Middle frontal gyrus (tissue), 1 donor: Measurements from ENCODE around the gene LIN37.
"Not testable (repeated sequence)": the region's sequence is repeated elsewhere in the genome, so short reads cannot be mapped to it uniquely, and the experiment has no call there.

Source experiments
- DNase-seq: peaks from one replicate; pipeline ENCODE4 v3.0.0-alpha.2; 2015; ENCODE audit warnings: low spot score; ENCODE audit errors: extremely low spot score

Gene LIN37

DNA sequence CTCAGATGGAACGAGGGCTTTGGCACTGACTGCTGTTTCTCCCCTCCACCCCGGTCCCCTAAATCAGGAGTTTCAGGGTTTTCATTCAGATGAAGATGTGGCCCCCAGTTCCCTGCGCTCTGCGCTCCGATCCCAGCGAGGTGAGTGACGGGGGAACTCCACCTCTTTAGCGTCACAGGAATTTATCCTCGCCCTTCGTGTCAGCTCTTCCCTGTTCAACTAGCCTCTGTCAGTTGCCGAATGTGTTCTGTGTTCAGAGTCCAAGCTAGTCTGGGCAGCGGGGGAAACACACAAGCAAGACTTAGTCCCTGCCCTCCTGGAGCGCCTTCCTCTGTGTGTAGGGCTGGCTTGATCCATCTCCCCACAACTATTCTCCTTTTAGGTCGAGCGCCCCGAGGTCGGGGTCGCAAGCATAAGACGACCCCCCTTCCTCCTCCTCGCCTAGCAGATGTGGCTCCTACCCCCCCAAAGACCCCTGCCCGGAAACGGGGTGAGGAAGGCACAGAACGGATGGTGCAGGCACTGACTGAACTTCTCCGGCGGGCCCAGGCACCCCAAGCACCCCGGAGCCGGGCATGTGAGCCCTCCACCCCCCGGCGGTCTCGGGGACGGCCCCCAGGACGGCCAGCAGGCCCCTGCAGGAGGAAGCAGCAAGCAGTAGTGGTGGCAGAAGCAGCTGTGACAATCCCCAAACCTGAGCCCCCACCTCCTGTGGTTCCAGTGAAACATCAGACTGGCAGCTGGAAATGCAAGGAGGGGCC is 28.8 kb upstream of the LIN37 start:
- no peak for DNase-seq

DNA sequence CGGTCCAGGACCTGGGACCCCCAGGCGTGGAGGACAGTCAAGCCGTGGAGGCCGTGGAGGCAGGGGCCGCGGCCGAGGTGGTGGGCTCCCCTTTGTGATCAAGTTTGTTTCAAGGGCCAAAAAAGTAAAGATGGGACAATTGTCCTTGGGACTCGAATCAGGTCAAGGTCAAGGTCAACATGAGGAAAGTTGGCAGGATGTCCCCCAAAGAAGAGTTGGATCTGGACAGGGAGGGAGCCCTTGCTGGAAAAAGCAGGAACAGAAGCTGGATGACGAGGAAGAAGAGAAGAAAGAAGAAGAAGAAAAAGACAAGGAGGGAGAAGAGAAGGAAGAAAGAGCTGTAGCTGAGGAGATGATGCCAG is 28.2 kb upstream of the LIN37 start:
- DNase-seq, result no peak

DNA sequence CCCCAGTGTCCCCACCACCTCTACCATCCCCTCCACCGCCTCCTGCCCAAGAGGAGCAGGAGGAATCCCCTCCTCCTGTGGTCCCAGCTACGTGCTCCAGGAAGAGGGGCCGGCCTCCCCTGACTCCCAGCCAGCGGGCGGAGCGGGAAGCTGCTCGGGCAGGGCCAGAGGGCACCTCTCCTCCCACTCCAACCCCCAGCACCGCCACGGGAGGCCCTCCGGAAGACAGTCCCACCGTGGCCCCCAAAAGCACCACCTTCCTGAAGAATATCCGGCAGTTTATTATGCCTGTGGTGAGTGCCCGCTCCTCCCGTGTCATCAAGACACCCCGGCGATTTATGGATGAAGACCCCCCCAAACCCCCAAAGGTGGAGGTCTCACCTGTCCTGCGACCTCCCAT is 27.7 kb upstream of the LIN37 start:
- no peak for DNase-seq

DNA sequence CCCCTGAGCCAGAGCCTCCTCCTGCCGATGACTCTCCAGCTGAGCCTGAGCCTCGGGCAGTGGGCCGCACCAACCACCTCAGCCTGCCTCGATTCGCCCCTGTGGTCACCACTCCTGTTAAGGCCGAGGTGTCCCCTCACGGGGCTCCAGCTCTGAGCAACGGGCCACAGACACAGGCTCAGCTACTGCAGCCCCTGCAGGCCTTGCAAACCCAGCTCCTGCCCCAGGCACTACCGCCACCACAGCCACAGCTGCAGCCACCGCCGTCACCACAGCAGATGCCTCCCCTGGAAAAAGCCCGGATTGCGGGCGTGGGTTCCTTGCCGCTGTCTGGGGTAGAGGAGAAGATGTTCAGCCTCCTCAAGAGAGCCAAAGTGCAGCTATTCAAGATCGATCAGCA is 27.0 kb upstream of the LIN37 start:
- DNase-seq, result no peak

DNA sequence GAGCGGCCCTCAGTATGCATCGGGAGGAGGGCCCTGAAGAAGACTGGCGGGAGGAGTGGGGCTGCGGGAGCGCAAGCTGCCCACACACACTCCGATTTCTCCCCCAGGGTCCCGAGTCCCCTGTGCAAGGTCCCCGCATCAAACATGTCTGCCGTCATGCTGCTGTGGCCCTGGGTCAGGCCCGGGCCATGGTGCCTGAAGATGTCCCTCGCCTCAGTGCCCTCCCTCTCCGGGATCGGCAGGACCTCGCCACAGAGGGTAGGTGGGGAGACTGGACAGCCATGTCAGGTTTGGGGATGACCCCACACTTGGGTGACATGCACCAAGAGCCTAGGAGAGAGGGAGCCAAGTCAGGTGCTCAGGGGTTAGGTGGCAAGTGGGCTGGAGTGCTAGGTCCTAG is 25.9 kb upstream of the LIN37 start:
- DNase-seq, result no peak

DNA sequence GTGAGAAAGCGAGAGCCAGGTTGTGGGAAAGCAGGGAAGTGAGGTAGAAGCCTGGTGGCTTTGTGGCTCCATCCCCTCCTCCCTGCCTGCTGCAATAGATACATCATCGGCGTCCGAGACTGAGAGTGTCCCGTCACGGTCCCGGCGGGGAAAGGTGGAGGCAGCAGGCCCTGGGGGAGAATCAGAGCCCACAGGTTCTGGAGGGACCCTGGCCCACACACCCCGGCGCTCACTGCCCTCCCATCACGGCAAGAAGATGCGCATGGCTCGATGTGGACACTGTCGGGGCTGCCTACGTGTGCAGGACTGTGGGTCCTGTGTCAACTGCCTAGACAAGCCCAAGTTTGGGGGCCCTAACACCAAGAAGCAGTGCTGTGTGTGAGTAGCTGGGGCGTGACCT is 25.5 kb upstream of the LIN37 start:
- no peak for DNase-seq

DNA sequence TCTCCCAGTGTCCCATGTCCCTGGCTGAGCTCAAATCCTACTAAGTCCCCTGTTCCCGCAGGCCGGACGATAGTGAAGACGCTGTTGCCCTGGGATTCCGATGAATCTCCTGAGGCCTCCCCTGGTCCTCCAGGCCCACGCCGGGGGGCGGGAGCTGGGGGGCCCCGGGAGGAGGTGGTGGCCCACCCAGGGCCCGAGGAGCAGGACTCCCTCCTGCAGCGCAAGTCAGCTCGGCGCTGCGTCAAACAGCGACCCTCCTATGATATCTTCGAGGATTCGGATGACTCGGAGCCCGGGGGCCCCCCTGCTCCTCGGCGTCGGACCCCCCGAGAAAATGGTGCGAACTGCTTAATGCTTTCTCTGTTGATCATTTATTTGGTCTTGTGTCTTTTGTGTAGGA is 24.7 kb upstream of the LIN37 start:
- DNase-seq, result no peak

DNA sequence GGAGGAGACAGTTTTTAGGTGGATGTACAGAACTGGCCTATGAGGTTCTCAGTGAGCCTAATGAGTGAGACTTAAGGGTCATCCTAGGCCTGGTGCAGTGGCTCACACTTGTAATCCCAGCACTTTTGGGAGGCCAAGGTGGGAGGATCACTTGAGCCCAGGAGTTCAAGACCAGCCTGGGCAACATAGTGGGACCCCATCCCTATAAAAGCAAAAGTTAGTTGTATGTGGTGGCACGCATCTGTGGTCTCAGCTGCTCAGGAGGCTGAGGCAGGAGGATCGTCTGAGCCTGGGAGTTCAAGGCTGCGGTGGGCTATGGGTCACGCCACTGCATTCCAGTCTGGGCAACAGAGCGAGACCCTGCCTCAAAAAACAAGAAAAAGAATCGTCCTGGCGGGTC is 24.2 kb upstream of the LIN37 start:
- not testable (repeated sequence) for DNase-seq

DNA sequence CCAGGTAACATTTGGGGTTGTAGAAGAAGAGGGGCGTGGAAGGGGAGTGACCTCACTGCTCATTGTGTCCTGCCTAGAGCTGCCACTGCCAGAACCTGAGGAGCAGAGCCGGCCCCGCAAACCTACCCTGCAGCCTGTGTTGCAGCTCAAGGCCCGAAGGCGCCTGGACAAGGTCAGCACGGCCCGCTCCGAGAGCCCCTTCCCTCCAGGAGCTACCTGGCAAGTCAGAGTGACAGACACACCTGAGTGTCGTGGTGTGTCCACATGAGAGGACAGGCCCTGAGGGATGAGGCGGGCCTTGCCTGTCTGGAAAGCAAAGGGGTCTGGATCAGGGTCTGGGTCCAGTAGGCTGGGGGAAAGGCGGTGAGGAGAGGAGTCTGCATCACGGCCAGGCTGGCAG is 23.8 kb upstream of the LIN37 start:
- no peak for DNase-seq

DNA sequence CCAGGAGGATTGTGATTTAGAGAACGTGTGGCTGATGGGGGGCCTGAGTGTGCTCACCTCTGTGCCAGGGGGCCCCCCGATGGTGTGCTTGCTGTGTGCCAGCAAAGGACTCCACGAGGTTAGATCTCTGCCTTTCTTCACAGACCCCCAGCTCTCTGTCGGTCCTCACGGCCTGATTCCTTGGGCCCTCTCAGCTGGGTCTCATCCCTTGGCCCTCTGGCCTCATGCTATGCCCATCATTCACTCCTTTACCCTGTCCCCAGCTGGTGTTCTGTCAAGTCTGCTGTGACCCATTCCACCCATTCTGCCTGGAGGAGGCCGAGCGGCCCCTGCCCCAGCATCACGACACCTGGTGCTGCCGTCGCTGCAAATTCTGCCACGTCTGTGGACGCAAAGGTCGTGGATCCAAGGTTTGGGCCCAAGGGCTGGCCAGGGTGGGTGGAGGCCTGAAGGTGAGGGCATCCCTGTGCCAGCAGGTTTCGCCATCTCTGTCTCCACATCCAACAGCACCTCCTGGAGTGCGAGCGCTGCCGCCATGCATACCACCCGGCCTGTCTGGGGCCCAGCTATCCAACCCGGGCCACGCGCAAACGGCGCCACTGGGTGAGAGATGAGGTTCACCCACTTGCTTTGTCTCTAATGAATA is 23.0 kb upstream of the LIN37 start:
- no peak for DNase-seq

DNA sequence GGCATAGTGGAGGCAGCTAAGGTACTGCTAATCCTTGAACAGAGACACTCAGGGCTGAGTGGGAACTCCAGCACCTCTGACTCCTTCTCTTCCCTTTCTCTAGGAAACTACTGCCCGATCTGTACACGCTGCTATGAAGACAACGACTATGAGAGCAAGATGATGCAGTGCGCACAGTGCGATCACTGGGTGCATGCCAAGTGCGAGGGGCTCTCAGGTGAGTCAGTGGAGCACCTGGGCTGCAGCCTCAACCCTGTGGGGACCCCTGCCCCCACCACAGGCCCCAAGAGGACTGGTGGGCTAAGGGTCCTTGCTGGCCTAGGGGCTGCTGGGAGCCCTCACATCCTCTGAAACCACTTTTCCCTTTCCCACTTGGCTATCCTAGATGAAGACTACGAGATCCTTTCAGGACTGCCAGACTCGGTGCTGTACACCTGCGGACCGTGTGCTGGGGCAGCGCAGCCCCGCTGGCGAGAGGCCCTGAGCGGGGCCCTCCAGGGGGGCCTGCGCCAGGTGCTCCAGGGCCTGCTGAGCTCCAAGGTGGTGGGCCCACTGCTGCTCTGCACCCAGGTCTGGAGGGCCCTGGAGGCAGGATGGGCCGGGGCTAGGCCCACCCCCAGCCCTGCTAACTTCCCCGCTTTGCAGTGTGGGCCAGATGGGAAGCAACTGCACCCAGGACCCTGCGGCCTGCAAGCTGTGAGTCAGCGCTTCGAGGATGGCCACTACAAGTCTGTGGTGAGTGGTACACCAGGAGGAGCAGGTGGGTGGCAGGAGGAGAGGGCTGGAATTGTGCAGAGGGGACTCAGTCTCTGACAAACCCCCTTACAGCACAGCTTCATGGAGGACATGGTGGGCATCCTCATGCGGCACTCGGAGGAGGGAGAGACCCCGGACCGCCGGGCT is 21.1 kb upstream of the LIN37 start:
- no peak for DNase-seq

DNA sequence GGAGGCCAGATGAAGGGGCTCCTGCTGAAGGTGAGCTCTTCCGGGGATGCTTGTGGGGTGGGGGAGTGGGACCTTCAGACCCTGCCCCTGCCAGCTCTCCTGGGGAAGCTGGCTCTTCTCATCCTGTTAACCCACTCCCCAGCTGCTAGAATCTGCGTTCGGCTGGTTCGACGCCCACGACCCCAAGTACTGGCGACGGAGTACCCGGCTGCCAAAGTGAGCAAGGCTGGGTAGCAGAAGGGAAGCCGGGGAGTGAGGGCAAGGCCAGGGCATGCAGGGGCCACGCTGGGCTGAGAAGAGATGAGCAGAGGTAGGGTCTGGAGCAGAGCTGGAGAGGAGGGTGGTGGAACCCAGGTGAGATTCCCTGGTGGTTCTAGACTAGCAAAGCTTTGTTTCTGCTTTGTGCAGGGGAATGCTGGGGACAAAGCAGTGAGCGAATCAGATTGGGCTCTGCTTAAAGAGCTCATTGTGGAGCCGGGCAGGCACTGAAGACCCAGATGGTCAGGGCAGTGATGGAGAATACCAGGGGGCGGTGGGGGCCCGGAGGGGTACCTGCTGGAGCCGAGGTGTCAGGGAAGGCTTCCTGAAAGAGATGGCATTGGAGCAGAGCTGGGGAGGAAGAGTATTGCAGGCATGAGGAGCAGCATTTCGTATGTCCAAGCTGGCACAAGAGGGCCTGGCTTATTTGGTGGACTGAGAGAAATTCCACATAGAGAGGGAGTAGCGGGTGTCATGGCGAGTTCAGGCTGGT is 20.2 kb upstream of the LIN37 start:
- DNase-seq, result no peak

DNA sequence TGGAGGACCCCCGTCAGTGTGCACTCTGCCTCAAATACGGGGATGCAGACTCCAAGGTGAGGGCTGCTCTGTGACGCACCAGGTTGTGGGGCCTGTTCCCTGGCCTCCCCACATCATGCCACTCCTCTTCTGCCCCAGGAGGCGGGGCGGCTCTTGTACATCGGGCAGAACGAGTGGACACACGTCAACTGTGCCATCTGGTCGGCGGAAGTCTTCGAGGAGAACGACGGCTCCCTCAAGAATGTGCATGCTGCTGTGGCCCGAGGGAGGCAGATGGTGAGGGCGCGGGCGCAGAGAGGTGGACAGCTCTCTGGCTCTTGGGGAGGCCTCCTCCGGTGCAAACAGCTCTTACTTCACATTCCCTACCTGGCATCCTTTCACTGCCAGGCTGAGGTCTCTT is 19.4 kb upstream of the LIN37 start:
- DNase-seq, result no peak

DNA sequence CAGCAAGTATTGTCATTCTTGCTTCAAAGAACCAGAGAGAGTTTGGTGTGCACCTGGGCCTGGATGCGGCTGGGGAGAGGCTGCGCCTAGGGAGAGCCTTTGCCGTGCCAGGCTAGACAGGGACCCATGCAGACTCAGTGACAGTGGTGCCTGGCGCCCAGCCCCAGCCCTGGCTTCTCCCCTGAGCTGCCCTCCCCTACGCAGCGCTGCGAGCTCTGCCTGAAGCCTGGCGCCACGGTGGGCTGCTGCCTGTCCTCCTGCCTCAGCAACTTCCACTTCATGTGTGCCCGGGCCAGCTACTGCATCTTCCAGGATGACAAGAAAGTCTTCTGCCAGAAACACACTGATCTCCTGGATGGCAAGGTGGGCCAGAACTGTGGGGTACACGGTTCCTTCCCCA is 18.6 kb upstream of the LIN37 start:
- no peak for DNase-seq

DNA sequence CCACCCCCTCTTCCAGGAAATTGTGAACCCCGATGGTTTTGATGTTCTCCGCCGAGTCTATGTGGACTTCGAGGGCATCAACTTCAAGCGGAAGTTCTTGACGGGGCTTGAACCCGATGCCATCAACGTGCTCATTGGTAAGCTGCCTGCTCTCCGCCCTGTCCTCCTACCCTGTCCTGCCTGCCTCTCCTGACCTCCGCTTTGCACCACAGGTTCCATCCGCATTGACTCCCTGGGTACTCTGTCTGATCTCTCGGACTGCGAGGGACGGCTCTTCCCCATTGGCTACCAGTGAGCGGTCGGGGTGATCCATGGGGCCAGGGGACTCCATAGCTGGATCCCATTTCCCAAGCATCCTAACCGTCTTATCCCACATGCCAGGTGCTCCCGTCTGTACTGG is 18.1 kb upstream of the LIN37 start:
- DNase-seq, result no peak

DNA sequence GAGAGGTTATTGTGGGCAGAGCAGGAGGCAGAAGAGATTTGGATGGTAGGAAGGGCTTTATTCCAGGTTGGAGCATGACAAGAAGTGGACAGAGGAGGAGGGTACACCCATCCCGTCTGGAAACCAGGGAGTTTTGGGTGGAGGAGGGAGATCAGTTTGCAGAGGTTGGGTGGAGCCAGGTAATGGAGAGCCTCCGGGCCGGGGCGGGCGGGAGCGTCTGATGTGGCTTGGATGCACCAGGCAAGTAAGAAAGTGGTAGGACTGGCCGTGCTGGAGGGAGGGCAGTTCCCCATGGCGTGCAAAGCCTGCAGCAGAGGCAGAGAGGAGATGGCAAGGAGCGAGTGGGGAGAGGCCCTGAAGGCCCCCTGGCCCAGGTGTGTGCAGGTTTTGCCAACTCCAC is 17.0 kb upstream of the LIN37 start:
- DNase-seq, result no peak

DNA sequence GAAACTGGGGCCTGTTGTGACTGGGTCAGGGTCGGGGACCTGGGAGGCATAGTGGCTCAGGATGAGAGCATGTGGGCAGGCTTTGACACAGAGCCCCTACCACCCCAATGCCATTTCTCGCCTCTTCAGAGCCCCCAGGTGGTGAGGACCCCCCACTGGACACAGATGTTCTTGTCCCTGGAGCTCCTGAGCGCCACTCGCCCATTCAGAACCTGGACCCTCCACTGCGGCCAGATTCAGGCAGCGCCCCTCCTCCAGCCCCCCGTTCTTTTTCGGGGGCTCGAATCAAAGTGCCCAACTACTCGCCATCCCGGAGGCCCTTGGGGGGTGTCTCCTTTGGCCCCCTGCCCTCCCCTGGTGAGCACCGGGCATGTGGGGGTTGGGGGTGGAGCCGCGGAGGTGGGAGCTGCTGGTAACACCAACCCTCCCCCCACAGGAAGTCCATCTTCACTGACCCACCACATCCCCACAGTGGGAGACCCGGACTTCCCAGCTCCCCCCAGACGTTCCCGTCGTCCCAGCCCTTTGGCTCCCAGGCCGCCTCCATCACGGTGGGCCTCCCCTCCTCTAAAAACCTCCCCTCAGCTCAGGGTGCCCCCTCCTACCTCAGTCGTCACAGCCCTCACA is 16.5 kb upstream of the LIN37 start:
- DNase-seq, result no peak

DNA sequence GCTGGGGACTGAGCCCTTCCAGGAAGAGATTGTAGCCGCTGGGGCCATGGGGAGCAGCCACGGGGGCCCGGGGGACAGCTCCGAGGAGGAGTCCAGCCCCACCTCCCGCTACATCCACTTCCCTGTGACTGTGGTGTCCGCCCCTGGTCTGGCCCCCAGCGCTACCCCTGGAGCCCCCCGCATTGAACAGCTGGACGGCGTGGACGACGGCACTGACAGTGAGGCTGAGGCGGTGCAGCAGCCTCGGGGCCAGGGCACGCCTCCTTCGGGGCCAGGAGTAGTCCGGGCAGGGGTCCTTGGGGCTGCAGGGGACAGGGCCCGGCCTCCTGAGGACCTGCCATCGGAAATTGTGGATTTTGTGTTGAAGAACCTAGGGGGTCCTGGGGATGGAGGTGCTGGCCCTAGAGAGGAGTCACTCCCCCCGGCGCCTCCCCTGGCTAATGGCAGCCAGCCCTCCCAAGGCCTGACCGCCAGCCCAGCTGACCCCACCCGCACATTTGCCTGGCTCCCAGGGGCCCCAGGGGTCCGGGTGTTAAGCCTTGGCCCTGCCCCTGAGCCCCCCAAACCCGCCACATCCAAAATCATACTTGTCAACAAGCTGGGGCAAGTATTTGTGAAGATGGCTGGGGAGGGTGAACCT is 15.7 kb upstream of the LIN37 start:
- DNase-seq, result no peak

DNA sequence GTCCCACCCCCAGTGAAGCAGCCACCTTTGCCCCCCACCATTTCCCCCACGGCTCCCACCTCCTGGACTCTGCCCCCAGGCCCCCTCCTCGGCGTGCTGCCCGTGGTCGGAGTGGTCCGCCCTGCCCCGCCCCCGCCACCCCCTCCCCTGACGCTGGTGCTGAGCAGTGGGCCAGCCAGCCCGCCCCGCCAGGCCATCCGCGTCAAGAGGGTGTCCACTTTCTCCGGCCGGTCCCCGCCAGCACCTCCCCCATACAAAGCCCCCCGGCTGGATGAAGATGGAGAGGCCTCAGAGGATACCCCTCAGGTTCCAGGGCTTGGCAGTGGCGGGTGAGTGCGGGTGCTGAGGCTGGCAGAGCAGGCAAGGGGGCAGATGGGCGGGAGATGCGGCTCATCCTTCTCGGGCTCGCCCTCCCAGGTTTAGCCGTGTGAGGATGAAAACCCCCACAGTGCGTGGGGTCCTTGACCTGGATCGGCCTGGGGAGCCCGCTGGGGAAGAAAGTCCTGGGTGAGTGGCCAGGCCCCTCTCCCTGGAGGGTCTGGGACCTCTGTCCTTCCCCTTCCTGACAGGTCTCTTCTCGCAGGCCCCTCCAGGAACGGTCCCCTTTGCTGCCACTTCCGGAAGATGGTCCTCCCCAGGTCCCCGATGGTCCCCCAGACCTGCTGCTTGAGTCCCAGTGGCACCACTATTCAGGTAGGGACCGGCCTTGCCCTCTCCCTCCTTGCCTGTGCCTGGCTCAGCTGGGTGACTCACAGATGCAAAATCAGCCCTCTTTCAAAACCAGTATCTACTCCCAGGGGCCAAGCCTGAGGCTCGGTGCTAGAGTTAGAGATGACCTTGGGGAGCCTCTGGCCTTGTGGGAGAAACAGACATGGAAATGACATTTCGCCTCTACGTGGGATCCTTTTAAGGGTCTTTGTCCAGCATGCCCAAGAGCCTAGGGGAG is 14.9 kb upstream of the LIN37 start:
- no peak for DNase-seq

DNA sequence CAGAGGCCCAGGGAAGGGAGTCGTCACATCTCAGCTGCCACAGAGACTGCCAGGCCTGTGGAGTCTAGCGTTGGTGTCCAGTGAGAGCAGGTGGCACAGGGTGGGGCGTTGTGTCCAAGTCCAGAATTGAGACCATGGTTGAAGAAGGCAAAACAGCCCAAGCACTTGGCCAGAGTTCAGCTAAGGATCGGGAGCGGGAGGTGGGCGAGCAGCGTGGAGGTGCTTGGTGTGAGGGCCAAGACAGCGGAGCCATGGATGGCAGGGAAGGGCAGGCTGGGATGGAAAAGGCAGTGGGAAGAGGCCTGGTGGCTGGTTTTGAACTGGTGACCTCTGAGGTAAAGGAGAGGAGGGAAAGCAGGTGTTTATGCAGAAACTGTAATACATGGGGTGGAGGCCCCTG is 14.1 kb upstream of the LIN37 start:
- DNase-seq, result no peak
